Right cardiac atrium (tissue), 5 donors: Measurements from ENCODE around the gene FCAMR. TPM values are rescaled to one million over a fixed set of nuclear protein-coding genes. Genes with fewer than 3 reads are reported as not detected.

Experiments
- ATAC-seq, 2 donors: fragments of 200-7000 bp; cut with Tn5 transposase; one replicate each; pipeline versions ENCODE4 v1.8.0 to v1.9.1; 2020; ENCODE audit warnings: moderate library complexity in 2 of 2, mild to moderate bottlenecking in 1 of 2
- DNase-seq, 3 donors: peaks; one replicate each; pipeline ENCODE4 v3.0.0-alpha.2; 2020
- H3K27ac ChIP-seq: one replicate; pipeline ENCODE4 v1.5.1; 2013; ENCODE audit warnings: mild to moderate bottlenecking, low read length, control low read depth, moderate library complexity
- H3K27me3 ChIP-seq: one replicate; pipeline ENCODE4 v1.6.1; 2013; ENCODE audit not compliant: control insufficient read depth, insufficient read depth
- H3K4me1 ChIP-seq: one replicate; pipeline ENCODE4 v1.6.1; 2013; ENCODE audit warnings: low read length; ENCODE audit not compliant: control insufficient read depth, insufficient read depth
- H3K4me3 ChIP-seq: one replicate; pipeline ENCODE4 v1.5.1; 2013; ENCODE audit warnings: low read length, control low read depth
- H3K9me3 ChIP-seq: one replicate; pipeline ENCODE4 v1.6.1; 2013; ENCODE audit warnings: low read length; ENCODE audit not compliant: control insufficient read depth
- WGBS: extraction: QIAGEN DNeasy Blood & Tissue Kit; methylation state at CpG from one replicate; pipeline ENCODE4 v1.1.7; 2013; 5-methylcytosine and 5-hydroxymethylcytosine counted together
- intact Hi-C, 4 donors: fragments of 100-400 bp; cut with DNase I; formaldehyde crosslinking; loops; one replicate each; pipeline versions ENCODE4 v1.11.0 to v1.14.0; 2022 to 2023
- long read RNA-seq, 4 donors: library from polyadenylated mRNA; unstranded; transcript quantifications; one replicate each; pipeline ENCODE4 v2.0.0, GENCODE V29; 2020 to 2021
- polyA plus RNA-seq: library from polyadenylated mRNA; stranded (reverse); fragments of 200-250 nt; gene quantifications from one replicate; pipeline ENCODE4 v1.2.3, GENCODE V29; 2013
- total RNA-seq, 4 donors: library from RNA; stranded (reverse); fragmentation: NEBNext Ultra II Directional; extraction: Animal tissue kit (Norgen Biotek cat#: 25700); gene quantifications; one replicate each; pipeline ENCODE4 v1.2.1, GENCODE V29; 2021
- donor health status: healthy with polysubstance abuse.
- donor health status: DM: no; HTN: yes; CAD: no.
- donor health status: DM: no; HTN: no; CAD: no.
- donor health status: DM: no; HTN: yes; CAD: no; lungs with severe emphysema.
- donor health status: DM: yes; HTN: yes; CAD: no.

FCAMR gene, protein sequence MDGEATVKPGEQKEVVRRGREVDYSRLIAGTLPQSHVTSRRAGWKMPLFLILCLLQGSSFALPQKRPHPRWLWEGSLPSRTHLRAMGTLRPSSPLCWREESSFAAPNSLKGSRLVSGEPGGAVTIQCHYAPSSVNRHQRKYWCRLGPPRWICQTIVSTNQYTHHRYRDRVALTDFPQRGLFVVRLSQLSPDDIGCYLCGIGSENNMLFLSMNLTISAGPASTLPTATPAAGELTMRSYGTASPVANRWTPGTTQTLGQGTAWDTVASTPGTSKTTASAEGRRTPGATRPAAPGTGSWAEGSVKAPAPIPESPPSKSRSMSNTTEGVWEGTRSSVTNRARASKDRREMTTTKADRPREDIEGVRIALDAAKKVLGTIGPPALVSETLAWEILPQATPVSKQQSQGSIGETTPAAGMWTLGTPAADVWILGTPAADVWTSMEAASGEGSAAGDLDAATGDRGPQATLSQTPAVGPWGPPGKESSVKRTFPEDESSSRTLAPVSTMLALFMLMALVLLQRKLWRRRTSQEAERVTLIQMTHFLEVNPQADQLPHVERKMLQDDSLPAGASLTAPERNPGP
- total RNA-seq (not detected), polyA plus RNA-seq (not detected)
- long read RNA-seq, donor 1, result 0 reads
- long read RNA-seq, donor 2, result 0 reads
- long read RNA-seq, donor 3, result 0 reads
- long read RNA-seq, donor 4, result 0 reads

DNA sequence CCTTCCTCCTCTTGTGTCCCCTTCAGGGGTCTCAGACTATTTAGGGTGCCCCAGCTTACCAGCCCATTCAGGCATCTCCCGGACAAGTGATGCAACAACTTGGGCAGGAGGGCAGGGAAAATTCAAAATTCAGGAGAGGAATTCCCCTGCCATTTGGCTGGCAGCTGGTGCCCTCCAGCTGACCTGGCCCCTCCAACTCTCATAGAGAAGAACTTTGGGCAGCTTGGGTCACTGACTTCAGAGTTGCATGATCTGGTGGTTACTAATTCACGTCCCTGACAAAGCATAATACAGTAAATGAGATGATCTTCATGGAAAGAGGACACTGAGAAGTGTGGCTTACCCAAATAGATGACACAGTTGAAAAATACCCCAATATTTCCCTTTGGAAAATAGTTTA is at the start of gene FCAMR:
Gene FCAMR, minus strand, starts transcription at position 15 of the 400 bp plus-strand sequence. CDS start 335 bp downstream, outside the sequence.
- 77% methylated on average over 2 of the region's 2 CpGs for WGBS
- no peak for DNase-seq
- intact Hi-C loops, result no loop called here
- Histone ChIP-seq H3K27me3 (no peaks in the 10 kb centered on the region), H3K27ac (no peak within 1 kb of the TSS), H3K4me3 (no peak within 1 kb of the TSS), H3K4me1 (no peaks in the 10 kb centered on the region), H3K9me3 (no peaks in the 10 kb centered on the region)
- ATAC-seq, result no peak

DNA sequence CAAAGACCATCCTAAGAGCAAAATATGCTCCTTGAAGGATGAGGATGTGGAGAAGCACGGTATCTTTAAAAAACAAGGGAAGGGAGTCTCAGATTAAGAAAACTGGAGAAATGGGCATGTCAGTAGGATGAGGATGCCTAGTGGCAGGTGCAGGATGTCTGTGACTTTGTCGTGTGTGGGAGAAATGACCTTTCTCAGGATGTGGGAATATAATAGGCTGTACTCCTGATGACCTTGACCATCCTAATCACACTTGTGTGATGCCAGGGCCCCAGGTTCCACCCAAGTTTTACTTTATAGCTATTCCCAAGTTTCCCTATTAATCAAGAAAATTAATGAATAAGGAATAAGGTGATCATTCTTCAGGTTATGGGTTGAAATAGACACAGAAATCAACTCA is 49.4 kb upstream of the FCAMR start:
- Histone ChIP-seq H3K27ac (no peak overlapping the region), H3K4me3 (no peak overlapping the region), H3K9me3 (no peaks in the 10 kb centered on the region), H3K4me1 (peaks cover 5% of the 10 kb centered on the region), H3K27me3 (no peaks in the 10 kb centered on the region)
- intact Hi-C loops, result no loop called here
- WGBS, result 65% methylated on average over 2 of the region's 2 CpGs
- DNase-seq, result no peak
- no peak for ATAC-seq

DNA sequence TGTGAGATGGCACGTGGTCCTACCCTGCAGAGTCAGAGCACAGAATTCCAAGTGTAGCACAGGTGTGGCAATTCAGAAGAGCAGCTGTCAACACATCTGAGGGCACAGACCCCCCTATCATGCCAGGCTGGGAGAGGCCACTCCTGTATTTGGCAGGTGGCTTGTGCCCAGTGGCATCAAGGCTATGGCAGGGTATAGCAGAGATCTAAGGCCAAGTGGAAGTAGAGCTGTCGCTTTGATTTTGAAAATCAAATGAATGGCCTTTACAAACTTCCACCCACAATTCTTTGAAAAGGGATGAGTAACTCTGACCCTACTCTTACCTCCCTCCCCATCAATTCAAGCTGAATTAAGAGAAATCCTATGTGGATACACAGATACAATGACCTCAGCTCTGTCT is 48.9 kb upstream of the FCAMR start:
- no peak overlapping the region for H3K27ac ChIP-seq
- intact Hi-C loops, result no loop called here
- WGBS, result 87% methylated on average over 2 of the region's 2 CpGs
- ATAC-seq, result no peak
- H3K4me1 ChIP-seq, result peaks cover under 1% of the 10 kb centered on the region
- no peaks in the 10 kb centered on the region for H3K27me3 ChIP-seq
- no peaks in the 10 kb centered on the region for H3K9me3 ChIP-seq
- H3K4me3 ChIP-seq, result no peak overlapping the region
- DNase-seq, result no peak

DNA sequence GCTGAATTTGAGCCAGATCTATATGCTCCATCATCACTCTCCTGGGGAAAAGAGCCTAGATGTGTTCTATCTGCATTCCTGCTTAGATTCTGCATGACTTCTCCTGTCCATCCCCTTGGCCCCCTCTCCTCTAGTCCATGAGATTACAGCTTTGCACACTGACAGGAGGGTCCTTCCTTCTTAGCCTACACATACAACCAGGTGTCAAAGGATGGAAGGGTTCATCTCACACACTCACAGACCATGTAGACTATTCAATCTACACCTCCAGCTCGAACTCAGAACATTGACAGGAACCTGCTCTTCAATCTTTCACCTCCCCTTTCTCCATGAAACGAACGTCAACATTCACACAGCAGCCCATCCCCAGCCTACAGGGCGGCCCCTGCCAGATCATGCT is 48.4 kb upstream of the FCAMR start:
- Histone ChIP-seq H3K27me3 (no peaks in the 10 kb centered on the region), H3K9me3 (no peaks in the 10 kb centered on the region), H3K4me3 (no peak overlapping the region), H3K27ac (no peak overlapping the region), H3K4me1 (no peaks in the 10 kb centered on the region)
- ATAC-seq, result no peak
- WGBS, result 87% methylated on average over 4 of the region's 4 CpGs
- intact Hi-C loops, result no loop called here
- no peak for DNase-seq

DNA sequence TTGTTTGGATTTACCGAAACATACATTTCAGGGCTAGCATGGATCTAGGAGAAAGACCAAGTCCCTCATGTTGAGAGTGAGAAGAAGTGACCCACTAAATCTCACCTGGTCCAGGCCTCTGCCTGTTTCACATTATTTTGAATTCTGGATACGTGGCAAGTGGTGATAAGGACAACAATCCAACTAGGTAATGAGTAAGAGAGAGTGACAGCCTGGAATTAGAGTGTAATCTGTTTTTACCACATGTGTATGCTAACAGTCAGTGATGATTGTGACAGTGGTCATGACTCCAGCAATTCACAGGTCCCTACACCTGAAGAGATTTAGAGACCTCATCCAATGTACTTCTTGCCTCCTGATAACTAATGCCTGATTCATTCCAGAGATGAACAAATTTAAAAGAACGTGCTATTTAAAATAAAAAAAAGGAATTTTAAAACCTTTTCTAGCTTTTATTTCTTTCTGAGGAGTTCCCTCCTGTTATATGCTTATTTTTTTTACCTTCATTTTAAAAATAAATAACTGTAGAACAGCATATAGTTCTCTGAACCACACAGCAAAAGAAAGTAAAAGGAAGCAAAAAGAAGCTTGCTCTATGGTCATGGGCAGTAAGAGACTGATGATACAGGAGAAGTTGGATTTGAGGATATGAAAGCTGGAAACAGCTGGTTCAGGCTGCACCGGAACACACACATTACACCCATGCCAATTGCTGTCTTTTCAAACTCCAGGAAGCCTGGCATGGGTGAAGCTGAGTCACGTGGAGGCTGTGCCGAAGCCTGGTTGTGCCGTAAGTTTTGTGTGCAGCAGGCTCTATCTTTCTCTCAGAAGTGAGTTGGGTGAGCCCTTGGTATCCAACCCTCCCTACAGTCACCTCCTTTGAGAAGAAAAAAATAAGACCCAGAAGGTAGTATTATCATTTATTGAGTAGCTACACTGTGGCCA is 47.6 kb upstream of the FCAMR start:
- no peaks in the 10 kb centered on the region for H3K9me3 ChIP-seq
- ATAC-seq (peak; percentile 12 to 18), DNase-seq (peak in 2 of 3 donors; percentile 53 to 68)
- no peaks in the 10 kb centered on the region for H3K4me1 ChIP-seq
- H3K27ac ChIP-seq, result no peak overlapping the region
- 66% methylated on average over 7 of the region's 7 CpGs for WGBS
- intact Hi-C loops, result no loop called here
- no peaks in the 10 kb centered on the region for H3K27me3 ChIP-seq
- no peak overlapping the region for H3K4me3 ChIP-seq

DNA sequence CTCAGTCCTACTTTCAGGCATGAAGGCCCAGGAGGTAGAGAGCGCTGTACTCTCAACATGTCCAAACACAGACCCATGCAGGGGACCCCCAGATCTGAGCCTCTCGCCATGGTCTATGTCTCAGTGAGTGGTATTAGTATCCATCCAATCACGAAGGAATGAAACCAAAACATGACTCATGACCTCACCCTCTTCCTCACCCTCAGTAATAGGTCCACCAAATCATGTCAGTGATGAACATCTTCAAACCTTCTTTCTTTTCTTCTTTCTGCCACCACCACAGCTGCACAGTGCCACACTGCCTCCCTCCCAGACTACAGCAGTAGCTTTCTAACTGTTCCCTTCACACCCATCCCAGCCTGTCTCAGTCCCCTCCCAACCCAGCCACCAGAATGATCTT is 45.5 kb upstream of the FCAMR start:
- WGBS, result 92% methylated on average over 3 of the region's 3 CpGs
- intact Hi-C loops, result no loop called here
- ATAC-seq (no peak), DNase-seq (no peak)
- H3K9me3 ChIP-seq, result no peaks in the 10 kb centered on the region
- no peaks in the 10 kb centered on the region for H3K27me3 ChIP-seq
- H3K4me1 ChIP-seq, result no peaks in the 10 kb centered on the region
- no peak overlapping the region for H3K27ac ChIP-seq
- H3K4me3 ChIP-seq, result no peak overlapping the region

DNA sequence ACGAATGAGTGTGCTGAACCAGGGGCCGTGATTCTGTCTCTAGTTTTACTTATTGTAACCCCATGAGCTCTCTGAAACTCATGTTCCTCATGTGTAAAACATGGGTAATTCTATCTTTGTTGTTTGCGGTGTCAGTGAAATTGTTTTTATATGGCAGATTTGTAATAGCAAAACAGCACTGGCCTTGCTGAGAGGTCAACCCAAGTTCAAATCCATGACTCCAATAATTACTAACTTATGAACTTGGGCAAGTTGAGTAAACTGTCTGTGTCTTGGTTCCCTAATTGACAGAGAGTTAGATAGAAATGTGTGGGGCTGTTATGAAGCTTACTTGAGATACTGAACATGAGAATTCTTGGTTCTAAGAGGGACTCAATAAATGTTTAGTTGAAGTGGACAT is 44.5 kb upstream of the FCAMR start:
- Histone ChIP-seq H3K9me3 (no peaks in the 10 kb centered on the region), H3K4me1 (no peaks in the 10 kb centered on the region), H3K4me3 (no peak overlapping the region), H3K27ac (no peak overlapping the region), H3K27me3 (no peaks in the 10 kb centered on the region)
- no peak for ATAC-seq
- intact Hi-C loops, result no loop called here
- WGBS, result 87% methylated on average over 3 of the region's 3 CpGs
- no peak for DNase-seq

DNA sequence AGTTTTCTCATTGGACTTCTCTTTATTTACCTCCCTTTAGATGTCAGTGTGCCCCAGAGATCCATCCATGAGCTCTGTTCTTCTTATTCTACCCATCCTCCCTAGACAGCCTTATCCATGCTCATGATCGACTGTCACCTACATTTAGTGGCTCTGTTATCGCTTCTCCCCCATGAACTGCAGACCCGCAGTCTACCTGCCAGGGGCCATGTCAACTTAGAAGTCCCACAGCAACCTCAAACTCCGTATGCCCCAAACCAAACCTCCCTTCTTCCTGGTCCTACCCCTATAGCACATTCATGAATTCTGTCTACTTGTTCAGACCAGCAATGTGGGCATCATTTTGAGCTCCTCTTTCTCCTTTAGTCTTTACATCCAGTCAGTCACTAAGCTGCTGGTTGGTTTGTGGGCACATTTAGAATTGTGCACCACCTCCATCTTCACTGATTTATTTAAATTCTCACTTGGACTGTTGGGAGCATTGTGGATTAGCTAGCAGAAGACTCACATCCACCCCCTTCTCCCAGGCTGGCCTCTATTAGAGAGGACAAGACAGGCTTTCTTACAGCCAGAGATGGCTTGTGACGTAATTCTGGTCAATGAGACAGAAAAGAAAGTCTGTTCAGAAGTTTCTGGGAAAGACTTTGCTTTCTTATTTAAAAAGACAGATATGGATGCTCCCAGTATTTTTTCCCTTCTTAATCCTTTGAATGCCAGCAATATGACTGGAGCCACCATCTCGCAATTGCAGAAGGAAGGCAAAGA is 43.2 kb upstream of the FCAMR start:
- DNase-seq (no peak), ATAC-seq (no peak)
- WGBS, result 63% methylated on average over 6 of the region's 6 CpGs
- H3K27me3 ChIP-seq, result no peaks in the 10 kb centered on the region
- H3K4me3 ChIP-seq, result no peak overlapping the region
- H3K4me1 ChIP-seq, result no peaks in the 10 kb centered on the region
- H3K27ac ChIP-seq, result no peak overlapping the region
- no peaks in the 10 kb centered on the region for H3K9me3 ChIP-seq
- intact Hi-C loops, result no loop called here

DNA sequence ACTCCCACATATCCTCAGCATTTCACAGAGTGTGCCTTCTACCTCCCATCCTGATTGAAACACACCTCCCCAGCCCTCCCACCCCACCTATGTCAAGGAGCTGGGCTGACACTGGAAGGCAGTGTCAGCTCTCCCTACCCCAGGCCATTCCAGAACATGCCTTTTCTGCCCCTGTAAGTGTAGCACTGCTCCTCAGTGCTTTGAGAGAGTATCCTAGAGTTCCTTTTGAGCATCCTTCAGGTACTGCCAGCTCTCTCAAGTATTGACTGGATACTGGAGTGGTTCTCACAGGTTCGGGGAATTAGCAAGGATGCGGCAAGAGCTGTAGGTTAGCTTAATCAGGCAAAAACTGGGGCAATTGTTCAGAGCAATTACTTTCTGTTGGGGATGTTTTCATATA is 40.5 kb upstream of the FCAMR start:
- Histone ChIP-seq H3K27me3 (no peaks in the 10 kb centered on the region), H3K4me3 (no peak overlapping the region), H3K27ac (no peak overlapping the region), H3K4me1 (no peaks in the 10 kb centered on the region), H3K9me3 (no peaks in the 10 kb centered on the region)
- DNase-seq, result no peak
- ATAC-seq, result no peak
- WGBS, result 98% methylated on average over 2 of the region's 2 CpGs
- intact Hi-C loops, result no loop called here

DNA sequence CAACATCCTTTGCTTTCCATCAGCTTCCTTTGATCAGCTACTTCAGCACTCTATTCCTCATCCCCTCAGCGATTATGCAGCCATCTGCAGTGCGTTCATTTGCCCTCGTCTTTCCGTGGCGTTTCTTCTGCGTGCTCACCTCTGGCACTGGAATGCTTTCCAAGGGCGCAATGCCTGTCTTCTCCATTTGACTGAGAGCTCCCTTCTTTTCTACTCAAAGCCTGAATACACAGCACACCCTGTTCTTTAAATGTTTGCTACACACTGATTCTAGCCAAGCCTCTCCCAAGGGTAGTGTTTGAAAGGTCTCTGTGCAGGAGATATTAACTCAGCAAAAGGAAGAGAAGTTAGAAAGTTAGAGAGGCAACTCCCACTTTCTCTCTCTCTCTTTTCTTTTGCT is 39.7 kb upstream of the FCAMR start:
- 86% methylated on average over 7 of the region's 7 CpGs for WGBS
- ATAC-seq (no peak), DNase-seq (no peak)
- no peaks in the 10 kb centered on the region for H3K9me3 ChIP-seq
- H3K27me3 ChIP-seq, result no peaks in the 10 kb centered on the region
- no peak overlapping the region for H3K4me3 ChIP-seq
- H3K4me1 ChIP-seq, result no peaks in the 10 kb centered on the region
- intact Hi-C loops, result no loop called here
- no peak overlapping the region for H3K27ac ChIP-seq
